PC-9 (cell line): ENCODE results near the gene DYSF. TPM values are rescaled to one million over a fixed set of nuclear protein-coding genes. Genes with fewer than 3 reads are reported as not detected.
"Not testable (repeated sequence)": the region's sequence is repeated elsewhere in the genome, so short reads cannot be mapped to it uniquely, and the experiment has no call there.

Experiments
- BruUV-seq: library from RNA; stranded (reverse); fragments of 400-500 nt; replicated peaks from 2 replicates; lab custom pipeline; 2021; lab: Mats Ljungman, UMichigan
- CTCF ChIA-PET: fragments of 300-600 bp; sonication (Branson Sonifier 250); formaldehyde crosslinking; loops from one replicate; lab custom pipeline; 2022; ENCODE audit warnings: antibody characterized with exemption; lab: Charles Lee
- POLR2A ChIA-PET: fragments of 300-600 bp; sonication (Branson Sonifier 250); formaldehyde crosslinking; loops from one replicate; lab custom pipeline; 2022; ENCODE audit warnings: antibody characterized with exemption; ENCODE audit not compliant: unreplicated experiment; lab: Charles Lee
- DNase-seq, 2 experiments: peaks; one replicate each; pipeline versions ENCODE4 v3.0.0 to v3.0.0-alpha.2; 2015 to 2022; ENCODE audit warnings: mixed read lengths in 1 of 2
- H2AFZ ChIP-seq: fragments of 200-600 bp; sonication (generic); 2 replicates; pipeline ENCODE4 v1.8.1; 2017; ENCODE audit warnings: antibody characterized with exemption
- H3F3A ChIP-seq: fragments of 200-600 bp; sonication (generic); 2 replicates; pipeline ENCODE4 v1.8.1; 2017; ENCODE audit warnings: antibody characterized with exemption, mild to moderate bottlenecking, low read depth; ENCODE audit not compliant: insufficient read depth
- H3K27ac ChIP-seq: fragments of 200-600 bp; sonication (generic); 2 replicates; pipeline ENCODE4 v1.6.1; 2016; ENCODE audit warnings: mixed run types
- H3K27me3 ChIP-seq: fragments of 200-600 bp; sonication (generic); 2 replicates; pipeline ENCODE4 v1.6.1; 2016; ENCODE audit warnings: low read depth, mixed run types; ENCODE audit not compliant: insufficient read depth
- H3K36me3 ChIP-seq: fragments of 200-600 bp; sonication (generic); 2 replicates; pipeline ENCODE4 v1.6.1; 2016; ENCODE audit warnings: low read depth, mixed run types
- H3K4me1 ChIP-seq: fragments of 200-600 bp; sonication (generic); replicated peaks from 2 replicates; pipeline ENCODE4 v1.6.1; 2016; ENCODE audit warnings: mixed run types; ENCODE audit not compliant: insufficient read depth
- H3K4me2 ChIP-seq: fragments of 200-600 bp; sonication (generic); 2 replicates; pipeline ENCODE4 v1.6.1; 2017; ENCODE audit warnings: mixed run types
- H3K4me3 ChIP-seq: fragments of 200-600 bp; sonication (generic); 2 replicates; pipeline ENCODE4 v1.6.1; 2016; ENCODE audit warnings: mixed run types
- H3K79me2 ChIP-seq: fragments of 200-600 bp; sonication (generic); 2 replicates; pipeline ENCODE4 v1.6.1; 2017; ENCODE audit warnings: low read depth, mixed run types
- H3K9me2 ChIP-seq: fragments of 200-600 bp; sonication (generic); 2 replicates; pipeline ENCODE4 v1.8.1; 2017; ENCODE audit warnings: mild to moderate bottlenecking; ENCODE audit not compliant: insufficient read depth
- H3K9me3 ChIP-seq: fragments of 200-600 bp; sonication (generic); 2 replicates; pipeline ENCODE4 v1.8.1; 2016; ENCODE audit warnings: low read depth; ENCODE audit not compliant: insufficient read depth
- H4K20me1 ChIP-seq: fragments of 200-600 bp; sonication (generic); 2 replicates; pipeline ENCODE4 v1.8.1; 2017; ENCODE audit not compliant: insufficient read depth
- CTCF ChIP-seq: fragments of 200-600 bp; sonication (generic); conservative IDR thresholded peaks from 2 replicates; pipeline ENCODE4 v1.6.1; 2017; ENCODE audit warnings: mixed run types, antibody characterized with exemption, mild to moderate bottlenecking, moderate library complexity
- EZH2 ChIP-seq: fragments of 200-600 bp; sonication (generic); IDR thresholded peaks from 2 replicates; pipeline ENCODE4 v1.8.0; 2017; ENCODE audit warnings: antibody characterized with exemption, low read depth
- intact Hi-C: fragments of 100-400 bp; cut with micrococcal nuclease; formaldehyde crosslinking; loops from one replicate; pipeline ENCODE4 v1.10.0; 2022; ENCODE audit not compliant: unreplicated experiment
- total RNA-seq: library from RNA; stranded (reverse); gene quantifications from 2 replicates; pipeline ENCODE4 v1.2.3, GENCODE V29; 2021

DYSF gene
- total RNA-seq, 1 experiment from 2014 or later, result 12.2 TPM

- no peak overlapping the region for H2AFZ ChIP-seq
- no peaks in the 10 kb centered on the region for H3K9me2 ChIP-seq
- H3K4me1 ChIP-seq, result peaks cover 10% of the 10 kb centered on the region; the same call in 1 of the 2 replicates
- H3K4me2 ChIP-seq, result no peak overlapping the region
- TF ChIP-seq CTCF, result no peak
- no peak for TF ChIP-seq EZH2
- peaks cover 9% of the 10 kb centered on the region for H4K20me1 ChIP-seq
- no TSS peak for BruUV-seq
- CTCF ChIA-PET, result no interaction called here
- H3K79me2 ChIP-seq, result no peaks in the 10 kb centered on the region
- no peaks in the 10 kb centered on the region for H3K27me3 ChIP-seq
- H3K9me3 ChIP-seq, result no peaks in the 10 kb centered on the region
- POLR2A ChIA-PET, result no interaction called here
- no peak overlapping the region for H3K27ac ChIP-seq
- no peak overlapping the region for H3K4me3 ChIP-seq
- peaks cover 70% of the 10 kb centered on the region for H3K36me3 ChIP-seq
- DNase-seq, result no peak
- peaks cover 7% of the 10 kb centered on the region for H3F3A ChIP-seq
- intact Hi-C loops, result no loop called here
Measured at GRCh38 chr2:71428472-71429383, 24.6 kb upstream of the DYSF start.

GRCh38 chr2:71445142-71445541 is 8.2 kb upstream of the DYSF start:
- CTCF ChIA-PET, intact Hi-C loops, BruUV-seq, H2AFZ ChIP-seq, H3K4me3 ChIP-seq, H3K4me2 ChIP-seq, H3K27ac ChIP-seq, H3K36me3 ChIP-seq, H3K9me2 ChIP-seq, H3K27me3 ChIP-seq, H3F3A ChIP-seq, H3K9me3 ChIP-seq, POLR2A ChIA-PET, DNase-seq, H3K79me2 ChIP-seq, H4K20me1 ChIP-seq, H3K4me1 ChIP-seq: not testable (repeated sequence)

- H3K9me2 ChIP-seq, result no peaks in the 10 kb centered on the region
- CTCF ChIA-PET, result no interaction called here
- H3K4me2 ChIP-seq, result no peak overlapping the region
- no peaks in the 10 kb centered on the region for H4K20me1 ChIP-seq
- BruUV-seq, result no TSS peak
- no peak overlapping the region for H3K4me3 ChIP-seq
- TF ChIP-seq EZH2 (no peak), CTCF (no peak)
- H3K27me3 ChIP-seq, result no peaks in the 10 kb centered on the region
- no peak overlapping the region for H2AFZ ChIP-seq
- H3K36me3 ChIP-seq, result 0 out of 2 replicates have a peak, but pooled peaks cover 4% of the 10 kb centered on the region
- H3F3A ChIP-seq, result peaks cover 11% of the 10 kb centered on the region; the same call in 1 of the 2 replicates
- POLR2A ChIA-PET, result no interaction called here
- H3K79me2 ChIP-seq, result no peaks in the 10 kb centered on the region
- H3K9me3 ChIP-seq, result peaks cover 1% of the 10 kb centered on the region; the same call in 1 of the 2 replicates
- DNase-seq, result no peak
- peaks cover 7% of the 10 kb centered on the region for H3K4me1 ChIP-seq
- intact Hi-C loops, result no loop called here
- H3K27ac ChIP-seq, result no peak overlapping the region
Measured at GRCh38 chr2:71446505-71446904, 6.9 kb upstream of the DYSF start.
